ENCODE measurements around the gene ARHGAP8.
"Not testable (repeated sequence)": the region's sequence is repeated elsewhere in the genome, so short reads cannot be mapped to it uniquely, and the experiment has no call there.

DNA sequence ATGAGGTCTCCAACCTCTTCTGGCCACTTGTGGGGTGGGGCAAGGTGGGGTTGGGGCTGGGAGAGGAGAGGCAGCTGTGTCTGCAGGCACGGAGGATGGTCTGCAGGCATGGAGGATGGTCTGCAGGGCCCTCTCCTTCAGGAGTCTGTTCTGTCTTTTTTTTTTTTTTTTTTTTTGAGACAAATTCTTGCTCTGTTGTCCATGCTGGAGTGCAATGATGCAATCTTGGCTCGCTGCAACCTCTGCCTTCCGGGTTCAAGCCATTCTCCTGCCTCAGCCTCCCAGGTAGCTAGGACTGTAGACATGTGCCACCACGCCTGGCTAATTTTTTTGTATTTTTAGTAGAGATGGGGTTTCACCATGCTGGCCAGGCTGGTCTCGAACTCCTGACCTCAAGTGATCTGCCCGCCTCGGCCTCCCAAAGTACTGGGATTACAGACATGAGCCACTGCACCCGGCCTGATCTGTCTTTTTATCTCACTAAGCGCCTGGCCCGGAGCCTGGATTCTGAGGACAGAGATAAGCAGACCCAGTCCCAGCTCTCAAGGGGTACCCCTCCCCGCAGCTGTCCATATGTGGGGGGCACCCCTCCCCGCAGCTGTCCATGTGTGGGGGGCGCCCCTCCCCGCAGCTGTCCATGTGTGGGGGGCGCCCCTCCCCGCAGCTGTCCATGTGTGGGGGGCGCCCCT is 47.7 kb downstream of the ARHGAP8 start:
- TF ChIP-seq, protein P1, sequence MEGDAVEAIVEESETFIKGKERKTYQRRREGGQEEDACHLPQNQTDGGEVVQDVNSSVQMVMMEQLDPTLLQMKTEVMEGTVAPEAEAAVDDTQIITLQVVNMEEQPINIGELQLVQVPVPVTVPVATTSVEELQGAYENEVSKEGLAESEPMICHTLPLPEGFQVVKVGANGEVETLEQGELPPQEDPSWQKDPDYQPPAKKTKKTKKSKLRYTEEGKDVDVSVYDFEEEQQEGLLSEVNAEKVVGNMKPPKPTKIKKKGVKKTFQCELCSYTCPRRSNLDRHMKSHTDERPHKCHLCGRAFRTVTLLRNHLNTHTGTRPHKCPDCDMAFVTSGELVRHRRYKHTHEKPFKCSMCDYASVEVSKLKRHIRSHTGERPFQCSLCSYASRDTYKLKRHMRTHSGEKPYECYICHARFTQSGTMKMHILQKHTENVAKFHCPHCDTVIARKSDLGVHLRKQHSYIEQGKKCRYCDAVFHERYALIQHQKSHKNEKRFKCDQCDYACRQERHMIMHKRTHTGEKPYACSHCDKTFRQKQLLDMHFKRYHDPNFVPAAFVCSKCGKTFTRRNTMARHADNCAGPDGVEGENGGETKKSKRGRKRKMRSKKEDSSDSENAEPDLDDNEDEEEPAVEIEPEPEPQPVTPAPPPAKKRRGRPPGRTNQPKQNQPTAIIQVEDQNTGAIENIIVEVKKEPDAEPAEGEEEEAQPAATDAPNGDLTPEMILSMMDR (conservative IDR thresholded peaks at IDR 0.05; ENCODE audit: low read length) = not testable (repeated sequence)
- not testable (repeated sequence) for TF ChIP-seq EZH2phosphoT487 (IDR thresholded peaks at IDR 0.05; ENCODE audit: borderline replicate concordance, low read depth, low read length)
